Measurements from ENCODE around the gene VWA5B1.

- no peak for TF ChIP-seq POLR2A (IDR thresholded peaks at IDR 0.05)
- TF ChIP-seq, protein P1, sequence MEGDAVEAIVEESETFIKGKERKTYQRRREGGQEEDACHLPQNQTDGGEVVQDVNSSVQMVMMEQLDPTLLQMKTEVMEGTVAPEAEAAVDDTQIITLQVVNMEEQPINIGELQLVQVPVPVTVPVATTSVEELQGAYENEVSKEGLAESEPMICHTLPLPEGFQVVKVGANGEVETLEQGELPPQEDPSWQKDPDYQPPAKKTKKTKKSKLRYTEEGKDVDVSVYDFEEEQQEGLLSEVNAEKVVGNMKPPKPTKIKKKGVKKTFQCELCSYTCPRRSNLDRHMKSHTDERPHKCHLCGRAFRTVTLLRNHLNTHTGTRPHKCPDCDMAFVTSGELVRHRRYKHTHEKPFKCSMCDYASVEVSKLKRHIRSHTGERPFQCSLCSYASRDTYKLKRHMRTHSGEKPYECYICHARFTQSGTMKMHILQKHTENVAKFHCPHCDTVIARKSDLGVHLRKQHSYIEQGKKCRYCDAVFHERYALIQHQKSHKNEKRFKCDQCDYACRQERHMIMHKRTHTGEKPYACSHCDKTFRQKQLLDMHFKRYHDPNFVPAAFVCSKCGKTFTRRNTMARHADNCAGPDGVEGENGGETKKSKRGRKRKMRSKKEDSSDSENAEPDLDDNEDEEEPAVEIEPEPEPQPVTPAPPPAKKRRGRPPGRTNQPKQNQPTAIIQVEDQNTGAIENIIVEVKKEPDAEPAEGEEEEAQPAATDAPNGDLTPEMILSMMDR (IDR thresholded peaks at IDR 0.05) = no peak
Measured at GRCh38 chr1:20390589-20391331, 100.1 kb downstream of the VWA5B1 start.

Measured in gastroesophageal sphincter (tissue), 3 donors.